Mesothelial cell of epicardium (in vitro differentiated cells): ENCODE results near the gene EMP2. TPM values are rescaled to one million over a fixed set of nuclear protein-coding genes. Genes with fewer than 3 reads are reported as not detected.

ENCODE experiments used
- DNase-seq, 2 experiments: peaks; one replicate each; pipeline ENCODE4 v3.0.0; 2021; ENCODE audit warnings: low spot score in 2 of 2; ENCODE audit not compliant: unreplicated experiment in 2 of 2
- H3K27ac Mint-ChIP-seq: 2 replicates; pipeline ENCODE4 v1.8.0; 2021; ENCODE audit warnings: mixed read lengths
- H3K27me3 Mint-ChIP-seq: 2 replicates; pipeline ENCODE4 v1.8.0; 2021; ENCODE audit warnings: low read depth, mixed read lengths
- H3K36me3 Mint-ChIP-seq: 2 replicates; pipeline ENCODE4 v1.8.0; 2021; ENCODE audit warnings: mixed read lengths
- H3K4me1 Mint-ChIP-seq: 2 replicates; pipeline ENCODE4 v1.8.0; 2021; ENCODE audit warnings: mixed read lengths
- H3K4me3 Mint-ChIP-seq: 2 replicates; pipeline ENCODE4 v1.8.0; 2021; ENCODE audit warnings: mild to moderate bottlenecking, moderate library complexity, mixed read lengths
- H3K9me3 Mint-ChIP-seq: 2 replicates; pipeline ENCODE4 v1.8.0; 2021; ENCODE audit warnings: mixed read lengths
- total RNA-seq: library from RNA; stranded (reverse); gene quantifications from 3 replicates; pipeline ENCODE4 v1.2.1, GENCODE V29; 2021
- TF ChIP-seq, protein P1 (sequence below): fragments of 200-600 bp; sonication (generic); IDR thresholded peaks from one replicate; pipeline ENCODE4 v1.5.0; 2021; ENCODE audit warnings: antibody characterized with exemption; ENCODE audit not compliant: unreplicated experiment

Gene EMP2
- total RNA-seq, 1 donor from 2014 or later: 53.8 TPM

DNA sequence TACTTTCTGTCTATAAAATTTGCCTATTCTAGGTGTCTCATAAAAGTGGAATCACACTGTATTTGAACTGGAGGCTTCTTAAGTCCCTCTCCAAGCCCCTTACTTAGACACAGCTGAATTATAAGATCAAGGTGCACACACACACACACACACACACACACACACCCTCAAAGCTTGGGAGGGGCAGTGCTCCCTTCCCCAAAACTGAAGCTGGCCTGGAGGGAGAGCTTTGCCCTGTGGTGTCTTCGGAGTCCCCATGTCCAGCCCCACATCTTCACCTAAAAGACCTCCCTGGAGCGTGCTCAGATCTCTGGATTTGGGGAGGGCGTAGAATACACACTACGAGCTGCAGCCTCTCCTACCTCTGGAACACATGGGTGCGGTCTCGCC, 828 bp downstream of the EMP2 start:
- H3K36me3 Mint-ChIP-seq: no peaks in the 10 kb centered on the region
- H3K9me3 Mint-ChIP-seq: peaks cover 4% of the 10 kb centered on the region
- DNase-seq: no peak
- peak overlapping the region; percentile 87 for H3K27ac Mint-ChIP-seq
- no peaks in the 10 kb centered on the region for H3K27me3 Mint-ChIP-seq
- H3K4me3 Mint-ChIP-seq: peak overlapping the region; percentile 73
- peaks cover 55% of the 10 kb centered on the region for H3K4me1 Mint-ChIP-seq
- TF ChIP-seq, protein P1, sequence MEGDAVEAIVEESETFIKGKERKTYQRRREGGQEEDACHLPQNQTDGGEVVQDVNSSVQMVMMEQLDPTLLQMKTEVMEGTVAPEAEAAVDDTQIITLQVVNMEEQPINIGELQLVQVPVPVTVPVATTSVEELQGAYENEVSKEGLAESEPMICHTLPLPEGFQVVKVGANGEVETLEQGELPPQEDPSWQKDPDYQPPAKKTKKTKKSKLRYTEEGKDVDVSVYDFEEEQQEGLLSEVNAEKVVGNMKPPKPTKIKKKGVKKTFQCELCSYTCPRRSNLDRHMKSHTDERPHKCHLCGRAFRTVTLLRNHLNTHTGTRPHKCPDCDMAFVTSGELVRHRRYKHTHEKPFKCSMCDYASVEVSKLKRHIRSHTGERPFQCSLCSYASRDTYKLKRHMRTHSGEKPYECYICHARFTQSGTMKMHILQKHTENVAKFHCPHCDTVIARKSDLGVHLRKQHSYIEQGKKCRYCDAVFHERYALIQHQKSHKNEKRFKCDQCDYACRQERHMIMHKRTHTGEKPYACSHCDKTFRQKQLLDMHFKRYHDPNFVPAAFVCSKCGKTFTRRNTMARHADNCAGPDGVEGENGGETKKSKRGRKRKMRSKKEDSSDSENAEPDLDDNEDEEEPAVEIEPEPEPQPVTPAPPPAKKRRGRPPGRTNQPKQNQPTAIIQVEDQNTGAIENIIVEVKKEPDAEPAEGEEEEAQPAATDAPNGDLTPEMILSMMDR: no peak

DNA sequence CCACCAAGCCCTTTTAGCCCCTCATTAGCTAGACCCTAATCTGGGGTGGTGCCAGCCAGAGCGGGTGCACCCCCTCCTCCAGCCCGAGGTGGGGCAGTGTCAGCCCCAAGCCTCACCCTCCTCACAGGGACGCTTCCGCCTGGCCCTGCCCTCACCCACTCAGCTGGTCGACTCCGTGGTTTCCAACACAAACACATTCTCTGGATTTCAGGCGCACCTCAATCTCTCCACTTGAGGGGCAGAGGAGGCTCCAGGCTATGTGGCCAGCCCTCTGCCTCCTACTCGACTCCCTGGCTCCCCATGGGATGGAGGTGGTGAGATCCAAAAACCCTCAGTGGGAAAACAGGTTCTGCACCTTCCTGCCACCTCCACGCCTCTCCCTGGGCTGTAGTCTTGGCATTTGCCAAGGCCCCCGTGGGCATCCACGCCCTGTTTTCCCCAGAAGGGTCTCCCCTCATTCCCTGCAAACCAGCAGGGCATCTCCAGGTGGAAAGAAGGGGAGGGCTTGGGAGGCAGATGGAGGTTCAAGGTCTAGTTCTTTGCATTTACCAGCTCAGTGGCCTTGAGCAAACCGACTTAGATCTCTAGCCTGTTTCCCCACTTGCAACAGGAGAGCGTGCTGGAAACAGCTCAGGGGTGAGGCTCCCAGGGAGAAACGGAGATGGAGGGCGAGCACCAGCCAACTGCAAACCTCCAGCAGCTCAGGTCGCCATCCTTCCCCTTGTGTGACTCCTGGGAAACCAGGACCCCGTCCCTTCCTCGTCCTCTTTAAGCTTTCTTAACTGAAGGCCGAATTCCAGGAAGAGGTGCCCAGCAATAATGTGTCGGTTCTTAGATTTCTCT, 1.7 kb downstream of the EMP2 start:
- peak overlapping the region; percentile 73 for H3K4me3 Mint-ChIP-seq
- H3K4me1 Mint-ChIP-seq: peaks cover 55% of the 10 kb centered on the region
- no peaks in the 10 kb centered on the region for H3K36me3 Mint-ChIP-seq
- H3K9me3 Mint-ChIP-seq: peaks cover 4% of the 10 kb centered on the region
- no peaks in the 10 kb centered on the region for H3K27me3 Mint-ChIP-seq
- H3K27ac Mint-ChIP-seq: peak overlapping the region; percentile 91
- no peak for DNase-seq
- TF ChIP-seq, protein P1: no peak

DNA sequence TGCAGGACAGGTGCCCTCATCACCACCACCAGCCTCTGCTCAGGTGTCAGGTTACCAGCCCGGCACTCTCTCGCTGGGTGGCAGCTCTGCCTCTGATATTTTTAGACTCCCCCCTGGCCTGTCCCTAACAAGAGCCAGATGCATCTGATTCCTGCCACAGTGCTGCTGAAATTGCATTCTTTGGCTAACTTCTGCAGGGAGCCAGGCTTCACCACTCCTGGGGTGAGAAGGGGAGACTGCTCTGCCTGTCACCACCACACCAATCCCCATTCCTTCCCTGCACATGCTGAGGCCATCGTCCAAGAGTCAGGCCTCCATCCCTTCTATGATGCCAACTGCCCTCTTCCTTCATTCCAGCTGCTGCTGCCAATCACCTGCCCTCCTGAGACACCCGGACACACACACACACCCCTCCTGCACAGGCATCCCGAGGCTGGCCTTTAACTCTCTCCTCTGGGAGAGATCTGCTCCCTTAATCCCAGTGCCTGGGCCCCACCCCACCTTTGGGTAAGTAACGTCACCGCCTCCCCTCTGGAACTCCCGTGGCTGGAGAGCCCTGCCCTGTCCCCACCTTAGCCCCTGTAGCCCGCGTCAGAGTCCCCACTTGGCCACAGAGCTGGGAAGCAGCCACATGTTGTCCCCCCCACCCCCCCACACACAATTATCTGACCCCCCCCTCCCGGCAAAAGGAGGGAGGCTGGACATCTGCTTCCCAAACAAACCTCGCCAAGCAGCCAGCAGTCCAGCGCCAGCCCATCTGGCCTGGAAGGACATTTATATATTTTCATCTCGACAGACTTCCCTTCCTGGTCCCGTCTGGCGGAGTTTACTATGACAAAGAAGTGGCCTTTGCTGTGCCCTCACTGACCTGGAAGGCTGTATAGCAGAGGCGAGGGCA, 2.8 kb downstream of the EMP2 start:
- H3K4me1 Mint-ChIP-seq: peaks cover 55% of the 10 kb centered on the region
- H3K4me3 Mint-ChIP-seq: peak overlapping the region; percentile 73
- H3K27ac Mint-ChIP-seq: peak overlapping the region; percentile 82

DNA sequence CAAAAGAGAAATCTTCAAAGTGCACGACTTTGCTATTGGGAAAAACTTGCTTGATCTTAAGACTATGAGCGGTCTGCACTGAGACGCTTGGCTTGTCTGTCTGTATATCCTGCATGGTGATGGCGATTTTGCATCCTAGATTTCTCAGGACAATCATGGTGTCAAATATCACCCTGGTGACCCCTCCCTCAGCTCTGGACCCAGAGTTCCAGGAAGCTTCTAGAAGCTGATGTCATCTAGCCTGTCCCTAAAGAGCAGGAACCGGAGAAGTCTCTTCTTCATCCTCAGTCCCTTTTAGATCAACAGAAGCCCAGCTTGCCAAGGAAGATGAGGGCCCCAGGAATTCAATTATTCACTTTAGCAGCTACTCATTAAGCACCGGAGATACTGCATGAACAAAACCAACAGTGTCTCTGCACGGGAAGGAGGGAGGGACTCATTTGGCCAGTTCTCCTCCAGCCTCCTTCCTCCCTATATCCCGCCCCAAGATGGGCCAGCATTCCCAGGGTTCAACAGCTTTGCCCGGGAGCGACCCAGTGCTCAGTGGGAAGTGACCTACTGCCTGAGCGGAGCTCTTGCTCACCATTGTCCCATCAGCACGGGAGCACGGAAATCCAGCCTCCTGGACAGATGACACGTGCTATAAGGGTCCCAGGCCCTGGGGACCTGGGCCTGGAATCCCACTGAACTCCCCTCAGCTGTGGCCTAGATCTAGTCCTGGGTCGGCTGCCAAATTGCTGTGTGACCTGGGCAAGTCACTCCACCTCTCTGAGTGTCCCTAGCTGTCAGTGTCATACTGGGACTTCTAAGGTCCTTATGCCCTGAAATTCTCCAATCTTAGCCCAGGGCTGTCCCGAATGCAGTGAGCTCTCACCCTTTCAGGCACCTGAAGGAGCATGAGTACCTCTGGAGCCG, 3.8 kb downstream of the EMP2 start:
- Mint-ChIP-seq H3K27me3 (no peaks in the 10 kb centered on the region), H3K9me3 (no peaks in the 10 kb centered on the region), H3K27ac (peak overlapping the region; percentile 82), H3K36me3 (no peaks in the 10 kb centered on the region), H3K4me1 (peaks cover 54% of the 10 kb centered on the region), H3K4me3 (peak overlapping the region; percentile 49)
- TF ChIP-seq, protein P1: no peak
- DNase-seq: no peak

More for the DNA sequence above, 2.8 kb downstream of the EMP2 start:
- H3K36me3 Mint-ChIP-seq: no peaks in the 10 kb centered on the region
- no peak for DNase-seq
- TF ChIP-seq, protein P1: no peak
- H3K9me3 Mint-ChIP-seq: no peaks in the 10 kb centered on the region
- H3K27me3 Mint-ChIP-seq: no peaks in the 10 kb centered on the region

DNA sequence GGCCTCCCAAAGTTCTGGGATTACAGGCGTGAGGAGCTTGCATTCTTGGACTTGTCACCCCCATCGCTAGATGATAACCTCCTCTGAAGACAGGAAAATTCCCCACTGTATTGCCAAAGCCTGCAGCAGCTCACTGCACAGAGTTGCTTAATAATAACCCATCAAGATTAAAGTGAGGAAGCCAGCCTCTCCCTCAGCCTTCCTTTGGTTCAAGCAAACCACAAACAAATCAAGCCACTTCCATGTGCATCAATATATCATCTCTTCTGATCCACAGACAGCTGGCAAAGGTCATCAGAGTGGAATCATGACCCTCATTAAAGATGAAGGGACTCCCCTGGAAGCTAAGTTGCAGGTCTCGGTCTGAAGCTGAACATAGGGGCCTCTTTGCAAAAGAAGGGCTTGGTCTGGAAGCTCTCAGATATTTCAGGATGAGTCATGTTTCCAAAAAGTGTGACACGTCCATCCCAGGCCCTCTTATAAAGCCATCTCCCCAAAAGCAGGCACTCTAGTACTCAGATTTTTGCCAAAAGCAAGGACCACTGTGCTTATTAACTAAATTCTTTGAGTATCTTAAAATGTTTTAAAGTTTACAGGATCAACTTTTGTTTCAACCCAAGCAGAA, 4.8 kb downstream of the EMP2 start:
- Mint-ChIP-seq H3K27me3 (no peaks in the 10 kb centered on the region), H3K36me3 (no peaks in the 10 kb centered on the region)
- TF ChIP-seq, protein P1: no peak

More for the DNA sequence above, 4.8 kb downstream of the EMP2 start:
- DNase-seq: no peak
- Mint-ChIP-seq H3K27ac (peak overlapping the region; percentile 82), H3K4me3 (no peak overlapping the region), H3K4me1 (peaks cover 45% of the 10 kb centered on the region), H3K9me3 (no peaks in the 10 kb centered on the region)
